ENCODE data around the gene HADHA.

The HADHA gene

GRCh38 chr2:26184555-26185303, 59.7 kb downstream of the HADHA start:
- H3K27ac ChIP-seq: no peak overlapping the region
- TF ChIP-seq, protein P1, sequence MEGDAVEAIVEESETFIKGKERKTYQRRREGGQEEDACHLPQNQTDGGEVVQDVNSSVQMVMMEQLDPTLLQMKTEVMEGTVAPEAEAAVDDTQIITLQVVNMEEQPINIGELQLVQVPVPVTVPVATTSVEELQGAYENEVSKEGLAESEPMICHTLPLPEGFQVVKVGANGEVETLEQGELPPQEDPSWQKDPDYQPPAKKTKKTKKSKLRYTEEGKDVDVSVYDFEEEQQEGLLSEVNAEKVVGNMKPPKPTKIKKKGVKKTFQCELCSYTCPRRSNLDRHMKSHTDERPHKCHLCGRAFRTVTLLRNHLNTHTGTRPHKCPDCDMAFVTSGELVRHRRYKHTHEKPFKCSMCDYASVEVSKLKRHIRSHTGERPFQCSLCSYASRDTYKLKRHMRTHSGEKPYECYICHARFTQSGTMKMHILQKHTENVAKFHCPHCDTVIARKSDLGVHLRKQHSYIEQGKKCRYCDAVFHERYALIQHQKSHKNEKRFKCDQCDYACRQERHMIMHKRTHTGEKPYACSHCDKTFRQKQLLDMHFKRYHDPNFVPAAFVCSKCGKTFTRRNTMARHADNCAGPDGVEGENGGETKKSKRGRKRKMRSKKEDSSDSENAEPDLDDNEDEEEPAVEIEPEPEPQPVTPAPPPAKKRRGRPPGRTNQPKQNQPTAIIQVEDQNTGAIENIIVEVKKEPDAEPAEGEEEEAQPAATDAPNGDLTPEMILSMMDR (conservative IDR thresholded peaks at IDR 0.05): no peak
- no peak for TF ChIP-seq ZFX (IDR thresholded peaks at IDR 0.05)

DNA sequence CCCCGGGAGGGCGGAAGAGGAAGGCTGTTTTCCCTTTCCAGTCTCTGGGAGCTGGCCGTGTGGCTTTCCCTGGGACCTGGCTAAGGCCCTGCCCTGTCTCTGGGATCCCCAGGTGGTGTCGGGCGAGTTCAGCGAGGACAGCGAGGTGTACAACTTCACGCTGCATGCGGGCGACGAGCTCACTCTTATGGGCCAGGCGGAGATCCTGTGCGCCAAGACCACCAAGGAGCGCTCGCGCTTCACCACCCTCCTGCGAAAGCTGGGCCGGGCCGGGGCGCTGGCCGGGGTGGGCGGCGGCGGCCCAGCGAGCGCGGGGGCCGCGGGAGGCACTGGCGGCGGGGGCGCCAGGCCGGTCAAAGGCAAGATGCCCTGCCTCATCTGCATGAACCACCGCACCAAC, 60.3 kb downstream of the HADHA start:
- no peak for TF ChIP-seq ZFX (IDR thresholded peaks at IDR 0.05)
- H3K27ac ChIP-seq: no peak overlapping the region

GRCh38 chr2:26182887-26183630, 61.4 kb downstream of the HADHA start:
- TF ChIP-seq, protein P1 (conservative IDR thresholded peaks at IDR 0.05): no peak
- no peak for TF ChIP-seq ZFX (IDR thresholded peaks at IDR 0.05)
- H3K27ac ChIP-seq: no peak overlapping the region

GRCh38 chr2:26182441-26182840, 62.0 kb downstream of the HADHA start:
- TF ChIP-seq, protein P1 (conservative IDR thresholded peaks at IDR 0.05): no peak
- TF ChIP-seq ZFX (IDR thresholded peaks at IDR 0.05): no peak
- no peak overlapping the region for H3K27ac ChIP-seq

DNA sequence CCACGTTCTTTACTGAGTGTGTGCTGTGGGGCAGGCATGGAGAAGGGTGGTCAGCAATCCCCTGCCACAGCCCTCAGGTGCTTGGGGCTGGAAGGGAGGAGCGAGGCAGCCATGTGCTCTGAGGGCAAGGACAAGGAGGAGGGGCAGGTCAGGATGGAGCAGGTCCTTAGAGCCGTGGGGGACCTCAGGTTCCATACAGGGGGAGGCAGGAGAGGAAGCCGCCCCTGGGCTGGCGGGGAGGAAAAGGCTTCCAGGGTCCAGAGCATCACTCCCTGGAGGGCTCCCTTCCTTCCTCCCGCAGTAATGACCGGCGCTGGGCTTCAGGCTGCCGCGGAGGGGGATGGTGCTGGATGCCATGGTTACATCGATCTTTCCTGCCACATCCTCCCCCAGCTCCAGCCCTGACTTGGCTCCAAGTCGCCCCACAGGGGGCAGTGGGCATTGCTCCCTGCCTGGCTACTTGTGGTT, 65.0 kb downstream of the HADHA start:
- no peak for TF ChIP-seq ZFX (IDR thresholded peaks at IDR 0.05)
- TF ChIP-seq, protein P1 (conservative IDR thresholded peaks at IDR 0.05): no peak
- no peak overlapping the region for H3K27ac ChIP-seq

DNA sequence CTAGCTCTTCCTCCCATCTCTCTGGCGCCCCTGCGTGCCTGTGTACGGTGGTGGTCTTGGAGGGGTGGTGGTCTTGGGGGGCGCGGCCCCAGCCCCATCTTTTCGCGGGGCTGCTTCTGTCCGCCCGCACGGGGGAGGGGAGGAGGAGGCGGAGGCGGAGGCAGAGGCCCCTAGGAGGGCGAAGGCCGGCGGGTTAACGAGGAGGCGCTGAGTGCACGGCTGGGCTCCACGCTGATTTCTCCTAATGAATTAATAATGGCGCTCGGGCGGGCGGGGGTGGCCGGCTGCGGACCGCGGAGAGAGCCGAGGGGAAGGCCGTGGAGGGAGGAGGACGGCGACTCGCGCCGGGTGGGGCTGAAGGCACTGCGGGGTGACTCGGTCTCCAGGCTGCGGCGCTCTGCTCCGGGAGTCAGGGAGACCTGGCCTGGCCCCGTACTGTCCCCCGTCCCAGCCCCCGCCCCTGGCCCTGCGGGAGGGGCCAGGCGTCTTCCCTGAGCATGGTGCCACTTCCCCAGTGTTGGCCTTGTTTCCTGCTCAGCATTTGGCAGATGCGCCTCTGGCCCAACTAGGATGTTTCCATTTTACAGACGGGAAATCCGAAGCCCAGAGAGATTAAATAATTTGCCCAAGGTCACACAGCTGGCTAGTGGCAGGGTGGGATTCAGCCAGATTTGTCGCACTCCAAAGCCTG, 65.5 kb downstream of the HADHA start:
- H3K27ac ChIP-seq: no peak overlapping the region
- TF ChIP-seq, protein P1 (conservative IDR thresholded peaks at IDR 0.05): no peak
- TF ChIP-seq ZFX (IDR thresholded peaks at IDR 0.05): no peak

DNA sequence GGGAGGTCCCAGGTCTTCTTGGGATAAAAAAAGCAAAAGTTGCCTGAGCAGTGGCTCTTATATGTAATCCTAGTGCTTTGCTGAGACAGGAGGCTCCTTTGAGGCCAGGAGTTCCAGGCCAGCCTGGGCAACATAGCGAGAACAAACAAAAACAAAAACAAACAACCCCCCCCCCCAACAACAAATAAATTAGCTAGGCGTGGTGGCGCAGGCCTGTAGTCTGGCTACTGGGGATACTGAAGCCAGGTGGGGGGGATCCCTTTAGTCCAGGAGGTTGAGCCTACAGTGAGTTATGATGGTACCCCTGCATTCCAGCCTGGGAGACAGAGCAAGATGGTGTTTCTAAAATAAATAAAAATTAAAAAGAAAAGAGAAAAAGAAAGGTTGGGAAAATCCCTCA, 66.2 kb downstream of the HADHA start:
- TF ChIP-seq ZFX (IDR thresholded peaks at IDR 0.05): no peak
- TF ChIP-seq, protein P1 (conservative IDR thresholded peaks at IDR 0.05): no peak
- no peak overlapping the region for H3K27ac ChIP-seq

Data from C4-2B (cell line).